A549 (cell line): ENCODE results near the gene NRTN.

Experiments
- CTCF ChIP-seq: fragments of >200 bp; sonication (Bioruptor Twin); formaldehyde crosslinking; IDR thresholded peaks from 3 replicates; pipeline ENCODE4 v1.5.1; 2016
- HOXA7 ChIP-seq: fragments of 250-450 bp; sonication (Bioruptor Pico); IDR thresholded peaks from 2 replicates; pipeline ENCODE4 v1.5.0; 2020; ENCODE audit warnings: mild to moderate bottlenecking, moderate library complexity
- KDM1A ChIP-seq: fragments of 200-600 bp; sonication (generic); IDR thresholded peaks from 2 replicates; pipeline ENCODE4 v1.6.1; 2016; ENCODE audit warnings: low read depth, mild to moderate bottlenecking
- MAZ ChIP-seq: fragments of 150-350 bp; IDR thresholded peaks from 2 replicates; pipeline ENCODE4 v1.6.1; 2014; ENCODE audit warnings: antibody characterized with exemption, low read depth, low read length, borderline replicate concordance
- POLR2A ChIP-seq: IDR thresholded peaks from 2 replicates; pipeline ENCODE4 v1.6.1; 2012; ENCODE audit warnings: mild to moderate bottlenecking, low read length
- RAD21 ChIP-seq, 2 experiments: fragments of >200 bp in 1 of 2; sonication (Bioruptor Twin) in 1 of 2; formaldehyde crosslinking in 1 of 2; IDR thresholded peaks in 1 of 2; conservative IDR thresholded peaks in 1 of 2; 2 replicates in 1 of 2; 3 replicates in 1 of 2; pipeline ENCODE4 v1.6.1; 2012 to 2018; ENCODE audit warnings: inconsistent platforms in 1 of 2
- REST ChIP-seq: fragments of 200-600 bp; sonication (generic); IDR thresholded peaks from 2 replicates; pipeline ENCODE4 v1.6.1; 2016; ENCODE audit warnings: antibody characterized with exemption, mild to moderate bottlenecking, moderate library complexity

GRCh38 chr19:5795382-5795919 is 9.4 kb upstream of the NRTN start:
- TF ChIP-seq POLR2A (no peak), CTCF (no peak), REST (no peak), RAD21 (conservative IDR thresholded peaks at IDR 0.05 in 1 of 2, IDR thresholded peaks at IDR 0.05 in 1 of 2) (no peak), MAZ (no peak), HOXA7 (CRISPR knock-in tag) (no peak), KDM1A (no peak)
